ENCODE data around the gene LNPEP.

- TF ChIP-seq CTCF (IDR thresholded peaks at IDR 0.05; ENCODE audit: low read depth, low read length, missing input control) (no peak), EGR1 (IDR thresholded peaks at IDR 0.05; ENCODE audit: low read depth in 2 of 2) (no peak), GABPA (IDR thresholded peaks at IDR 0.05 in 1 of 2, conservative IDR thresholded peaks at IDR 0.05 in 1 of 2) (no peak), SP1 (IDR thresholded peaks at IDR 0.05) (no peak), YY1 (IDR thresholded peaks at IDR 0.05) (no peak)
- TF ChIP-seq, protein P1, sequence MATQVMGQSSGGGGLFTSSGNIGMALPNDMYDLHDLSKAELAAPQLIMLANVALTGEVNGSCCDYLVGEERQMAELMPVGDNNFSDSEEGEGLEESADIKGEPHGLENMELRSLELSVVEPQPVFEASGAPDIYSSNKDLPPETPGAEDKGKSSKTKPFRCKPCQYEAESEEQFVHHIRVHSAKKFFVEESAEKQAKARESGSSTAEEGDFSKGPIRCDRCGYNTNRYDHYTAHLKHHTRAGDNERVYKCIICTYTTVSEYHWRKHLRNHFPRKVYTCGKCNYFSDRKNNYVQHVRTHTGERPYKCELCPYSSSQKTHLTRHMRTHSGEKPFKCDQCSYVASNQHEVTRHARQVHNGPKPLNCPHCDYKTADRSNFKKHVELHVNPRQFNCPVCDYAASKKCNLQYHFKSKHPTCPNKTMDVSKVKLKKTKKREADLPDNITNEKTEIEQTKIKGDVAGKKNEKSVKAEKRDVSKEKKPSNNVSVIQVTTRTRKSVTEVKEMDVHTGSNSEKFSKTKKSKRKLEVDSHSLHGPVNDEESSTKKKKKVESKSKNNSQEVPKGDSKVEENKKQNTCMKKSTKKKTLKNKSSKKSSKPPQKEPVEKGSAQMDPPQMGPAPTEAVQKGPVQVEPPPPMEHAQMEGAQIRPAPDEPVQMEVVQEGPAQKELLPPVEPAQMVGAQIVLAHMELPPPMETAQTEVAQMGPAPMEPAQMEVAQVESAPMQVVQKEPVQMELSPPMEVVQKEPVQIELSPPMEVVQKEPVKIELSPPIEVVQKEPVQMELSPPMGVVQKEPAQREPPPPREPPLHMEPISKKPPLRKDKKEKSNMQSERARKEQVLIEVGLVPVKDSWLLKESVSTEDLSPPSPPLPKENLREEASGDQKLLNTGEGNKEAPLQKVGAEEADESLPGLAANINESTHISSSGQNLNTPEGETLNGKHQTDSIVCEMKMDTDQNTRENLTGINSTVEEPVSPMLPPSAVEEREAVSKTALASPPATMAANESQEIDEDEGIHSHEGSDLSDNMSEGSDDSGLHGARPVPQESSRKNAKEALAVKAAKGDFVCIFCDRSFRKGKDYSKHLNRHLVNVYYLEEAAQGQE (IDR thresholded peaks at IDR 0.05), result no peak
- TF ChIP-seq, protein P2, sequence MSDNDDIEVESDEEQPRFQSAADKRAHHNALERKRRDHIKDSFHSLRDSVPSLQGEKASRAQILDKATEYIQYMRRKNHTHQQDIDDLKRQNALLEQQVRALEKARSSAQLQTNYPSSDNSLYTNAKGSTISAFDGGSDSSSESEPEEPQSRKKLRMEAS (IDR thresholded peaks at IDR 0.05), result no peak
These were observed 3.9 kb upstream of the LNPEP start for GRCh38 chr5:96932026-96932425.

All from liver (tissue), 3 donors.